PC-9 (cell line): ENCODE results near the gene RFX2. TPM values are rescaled to one million over a fixed set of nuclear protein-coding genes. Genes with fewer than 3 reads are reported as not detected.

Experiments
- BruUV-seq: library from RNA; stranded (reverse); fragments of 400-500 nt; replicated peaks from 2 replicates; lab custom pipeline; 2021; lab: Mats Ljungman, UMichigan
- CTCF ChIA-PET: fragments of 300-600 bp; sonication (Branson Sonifier 250); formaldehyde crosslinking; loops from one replicate; lab custom pipeline; 2022; ENCODE audit warnings: antibody characterized with exemption; lab: Charles Lee
- POLR2A ChIA-PET: fragments of 300-600 bp; sonication (Branson Sonifier 250); formaldehyde crosslinking; loops from one replicate; lab custom pipeline; 2022; ENCODE audit warnings: antibody characterized with exemption; ENCODE audit not compliant: unreplicated experiment; lab: Charles Lee
- DNase-seq, 2 experiments: peaks; one replicate each; pipeline versions ENCODE4 v3.0.0 to v3.0.0-alpha.2; 2015 to 2022; ENCODE audit warnings: mixed read lengths in 1 of 2
- H2AFZ ChIP-seq: fragments of 200-600 bp; sonication (generic); 2 replicates; pipeline ENCODE4 v1.8.1; 2017; ENCODE audit warnings: antibody characterized with exemption
- H3F3A ChIP-seq: fragments of 200-600 bp; sonication (generic); 2 replicates; pipeline ENCODE4 v1.8.1; 2017; ENCODE audit warnings: antibody characterized with exemption, mild to moderate bottlenecking, low read depth; ENCODE audit not compliant: insufficient read depth
- H3K27ac ChIP-seq: fragments of 200-600 bp; sonication (generic); 2 replicates; pipeline ENCODE4 v1.6.1; 2016; ENCODE audit warnings: mixed run types
- H3K27me3 ChIP-seq: fragments of 200-600 bp; sonication (generic); 2 replicates; pipeline ENCODE4 v1.6.1; 2016; ENCODE audit warnings: low read depth, mixed run types; ENCODE audit not compliant: insufficient read depth
- H3K36me3 ChIP-seq: fragments of 200-600 bp; sonication (generic); 2 replicates; pipeline ENCODE4 v1.6.1; 2016; ENCODE audit warnings: low read depth, mixed run types
- H3K4me1 ChIP-seq: fragments of 200-600 bp; sonication (generic); replicated peaks from 2 replicates; pipeline ENCODE4 v1.6.1; 2016; ENCODE audit warnings: mixed run types; ENCODE audit not compliant: insufficient read depth
- H3K4me2 ChIP-seq: fragments of 200-600 bp; sonication (generic); 2 replicates; pipeline ENCODE4 v1.6.1; 2017; ENCODE audit warnings: mixed run types
- H3K4me3 ChIP-seq: fragments of 200-600 bp; sonication (generic); 2 replicates; pipeline ENCODE4 v1.6.1; 2016; ENCODE audit warnings: mixed run types
- H3K79me2 ChIP-seq: fragments of 200-600 bp; sonication (generic); 2 replicates; pipeline ENCODE4 v1.6.1; 2017; ENCODE audit warnings: low read depth, mixed run types
- H3K9me2 ChIP-seq: fragments of 200-600 bp; sonication (generic); 2 replicates; pipeline ENCODE4 v1.8.1; 2017; ENCODE audit warnings: mild to moderate bottlenecking; ENCODE audit not compliant: insufficient read depth
- H3K9me3 ChIP-seq: fragments of 200-600 bp; sonication (generic); 2 replicates; pipeline ENCODE4 v1.8.1; 2016; ENCODE audit warnings: low read depth; ENCODE audit not compliant: insufficient read depth
- H4K20me1 ChIP-seq: fragments of 200-600 bp; sonication (generic); 2 replicates; pipeline ENCODE4 v1.8.1; 2017; ENCODE audit not compliant: insufficient read depth
- CTCF ChIP-seq: fragments of 200-600 bp; sonication (generic); conservative IDR thresholded peaks from 2 replicates; pipeline ENCODE4 v1.6.1; 2017; ENCODE audit warnings: mixed run types, antibody characterized with exemption, mild to moderate bottlenecking, moderate library complexity
- EZH2 ChIP-seq: fragments of 200-600 bp; sonication (generic); IDR thresholded peaks from 2 replicates; pipeline ENCODE4 v1.8.0; 2017; ENCODE audit warnings: antibody characterized with exemption, low read depth
- intact Hi-C: fragments of 100-400 bp; cut with micrococcal nuclease; formaldehyde crosslinking; loops from one replicate; pipeline ENCODE4 v1.10.0; 2022; ENCODE audit not compliant: unreplicated experiment
- total RNA-seq: library from RNA; stranded (reverse); gene quantifications from 2 replicates; pipeline ENCODE4 v1.2.3, GENCODE V29; 2021

Gene RFX2
- total RNA-seq, 1 experiment from 2014 or later = 11.6 TPM

GRCh38 chr19:6059988-6060599 lies 50.2 kb downstream of the RFX2 start:
- Histone ChIP-seq H3K27ac (0 out of 2 replicates have a peak overlapping the region, but pooled peaks have one; percentile 71), H3K4me1 (peaks cover 65% of the 10 kb centered on the region), H3K4me2 (peak overlapping the region; percentile 60; the same call in 1 of the 2 replicates), H4K20me1 (no peaks in the 10 kb centered on the region), H3K4me3 (no peak overlapping the region), H3K9me2 (no peaks in the 10 kb centered on the region), H3K27me3 (no peaks in the 10 kb centered on the region), H3K36me3 (no peaks in the 10 kb centered on the region), H3K79me2 (no peaks in the 10 kb centered on the region), H3K9me3 (no peaks in the 10 kb centered on the region), H3F3A (peaks cover 39% of the 10 kb centered on the region; the same call in 1 of the 2 replicates), H2AFZ (no peak overlapping the region)
- TF ChIP-seq CTCF (no peak), EZH2 (no peak)
- intact Hi-C loops = no loop called here
- no TSS peak for BruUV-seq
- CTCF ChIA-PET = no interaction called here
- no peak for DNase-seq
- POLR2A ChIA-PET = no interaction called here

GRCh38 chr19:6059396-6059947 lies 50.8 kb downstream of the RFX2 start:
- intact Hi-C loops = no loop called here
- Histone ChIP-seq H3K79me2 (no peaks in the 10 kb centered on the region), H3K36me3 (no peaks in the 10 kb centered on the region), H3K9me3 (no peaks in the 10 kb centered on the region), H3K27me3 (no peaks in the 10 kb centered on the region), H2AFZ (no peak overlapping the region), H3K4me3 (no peak overlapping the region), H3K27ac (no peak overlapping the region), H3K9me2 (no peaks in the 10 kb centered on the region), H3K4me1 (peaks cover 59% of the 10 kb centered on the region), H3K4me2 (no peak overlapping the region), H4K20me1 (no peaks in the 10 kb centered on the region), H3F3A (peaks cover 33% of the 10 kb centered on the region; the same call in 1 of the 2 replicates)
- ChIA-PET CTCF (no interaction called here), POLR2A (no interaction called here)
- BruUV-seq = no TSS peak
- TF ChIP-seq CTCF (no peak), EZH2 (no peak)
- no peak for DNase-seq

GRCh38 chr19:6058518-6059201 lies 51.6 kb downstream of the RFX2 start:
- ChIA-PET POLR2A (no interaction called here), CTCF (no interaction called here)
- no peak overlapping the region for H3K4me2 ChIP-seq
- H4K20me1 ChIP-seq = no peaks in the 10 kb centered on the region
- peaks cover 33% of the 10 kb centered on the region; the same call in 1 of the 2 replicates for H3F3A ChIP-seq
- no peak overlapping the region for H3K4me3 ChIP-seq
- BruUV-seq = no TSS peak
- H3K4me1 ChIP-seq = peaks cover 51% of the 10 kb centered on the region
- H3K9me3 ChIP-seq = no peaks in the 10 kb centered on the region
- DNase-seq = no peak
- no peaks in the 10 kb centered on the region for H3K27me3 ChIP-seq
- no peak overlapping the region for H3K27ac ChIP-seq
- no peaks in the 10 kb centered on the region for H3K79me2 ChIP-seq
- no peaks in the 10 kb centered on the region for H3K36me3 ChIP-seq
- TF ChIP-seq EZH2 = no peak
- no peak overlapping the region for H2AFZ ChIP-seq
- intact Hi-C loops = no loop called here
- H3K9me2 ChIP-seq = no peaks in the 10 kb centered on the region
